ENCODE measurements around the gene CLEC19A.

- TF ChIP-seq EZH2 (IDR thresholded peaks at IDR 0.05; ENCODE audit: low read depth) = no peak
- TF ChIP-seq, protein P1, sequence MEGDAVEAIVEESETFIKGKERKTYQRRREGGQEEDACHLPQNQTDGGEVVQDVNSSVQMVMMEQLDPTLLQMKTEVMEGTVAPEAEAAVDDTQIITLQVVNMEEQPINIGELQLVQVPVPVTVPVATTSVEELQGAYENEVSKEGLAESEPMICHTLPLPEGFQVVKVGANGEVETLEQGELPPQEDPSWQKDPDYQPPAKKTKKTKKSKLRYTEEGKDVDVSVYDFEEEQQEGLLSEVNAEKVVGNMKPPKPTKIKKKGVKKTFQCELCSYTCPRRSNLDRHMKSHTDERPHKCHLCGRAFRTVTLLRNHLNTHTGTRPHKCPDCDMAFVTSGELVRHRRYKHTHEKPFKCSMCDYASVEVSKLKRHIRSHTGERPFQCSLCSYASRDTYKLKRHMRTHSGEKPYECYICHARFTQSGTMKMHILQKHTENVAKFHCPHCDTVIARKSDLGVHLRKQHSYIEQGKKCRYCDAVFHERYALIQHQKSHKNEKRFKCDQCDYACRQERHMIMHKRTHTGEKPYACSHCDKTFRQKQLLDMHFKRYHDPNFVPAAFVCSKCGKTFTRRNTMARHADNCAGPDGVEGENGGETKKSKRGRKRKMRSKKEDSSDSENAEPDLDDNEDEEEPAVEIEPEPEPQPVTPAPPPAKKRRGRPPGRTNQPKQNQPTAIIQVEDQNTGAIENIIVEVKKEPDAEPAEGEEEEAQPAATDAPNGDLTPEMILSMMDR (conservative IDR thresholded peaks at IDR 0.05) = no peak
Measured at GRCh38 chr16:19278403-19278802, 7.1 kb upstream of the CLEC19A start.

All from PC-9 (cell line).